Prostate gland (tissue), 2 donors: Measurements from ENCODE around the gene RCN2. TPM values are rescaled to one million over a fixed set of nuclear protein-coding genes. Genes with fewer than 3 reads are reported as not detected.

Experiments used
- DNase-seq: peaks from one replicate; pipeline ENCODE4 v3.0.0-alpha.2; 2019; ENCODE audit warnings: low spot score
- H3K27ac ChIP-seq, 2 donors: fragments of 200-600 bp; sonication (generic); 2 replicates each; pipeline ENCODE4 v1.5.1; 2017 to 2019
- H3K27me3 ChIP-seq: fragments of 200-600 bp; sonication (generic); replicated peaks from 2 replicates; pipeline ENCODE4 v1.5.1; 2019; ENCODE audit not compliant: insufficient read depth
- H3K36me3 ChIP-seq, 2 donors: fragments of 200-600 bp; sonication (generic); 1 replicate in 1 of 2; 2 replicates in 1 of 2; pipeline versions ENCODE4 v1.5.1 to v1.8.1; 2017 to 2019
- H3K4me1 ChIP-seq: fragments of 200-600 bp; sonication (generic); replicated peaks from 2 replicates; pipeline ENCODE4 v1.5.1; 2019
- H3K4me3 ChIP-seq, 2 donors: fragments of 200-600 bp; sonication (generic); 2 replicates each; pipeline ENCODE4 v1.5.1; 2017 to 2019
- H3K9me3 ChIP-seq: fragments of 200-600 bp; sonication (generic); 2 replicates; pipeline ENCODE4 v1.5.1; 2017
- POLR2A ChIP-seq: fragments of 450-650 bp; IDR thresholded peaks from one replicate; pipeline ENCODE4 v1.6.1; 2016; ENCODE audit warnings: antibody characterized with exemption, mild to moderate bottlenecking
- POLR2AphosphoS5 ChIP-seq: sonication (generic); formaldehyde crosslinking; IDR thresholded peaks from one replicate; pipeline ENCODE4 v1.6.1; 2017; ENCODE audit warnings: antibody characterized with exemption
- WGBS: methylation state at CpG from one replicate; pipeline ENCODE4 v1.1.5; 2018; 5-methylcytosine and 5-hydroxymethylcytosine counted together
- intact Hi-C: fragments of 100-400 bp; cut with DNase I; formaldehyde crosslinking; loops from one replicate; pipeline ENCODE4 v1.14.2; 2022
- total RNA-seq, 2 donors: library from RNA; depleted of rRNA; stranded (reverse); fragments of >200 nt; gene quantifications; one replicate each; pipeline ENCODE4 v1.1.0, GENCODE V29; 2016
- TF ChIP-seq, protein P1 (sequence below), 4 experiments: fragments of 200-600 bp in 2 of 4; fragments of 450-650 bp in 2 of 4; sonication (generic) in 2 of 4; IDR thresholded peaks; 1 replicate in 3 of 4; 2 replicates in 1 of 4; pipeline ENCODE4 v1.5.1; 2016 to 2019; ENCODE audit warnings: antibody characterized with exemption in 4 of 4, mild to moderate bottlenecking in 2 of 4, moderate library complexity in 2 of 4

The RCN2 gene
- total RNA-seq, 2 donors from 2014 or later, result 31.4 to 49.5 TPM

DNA sequence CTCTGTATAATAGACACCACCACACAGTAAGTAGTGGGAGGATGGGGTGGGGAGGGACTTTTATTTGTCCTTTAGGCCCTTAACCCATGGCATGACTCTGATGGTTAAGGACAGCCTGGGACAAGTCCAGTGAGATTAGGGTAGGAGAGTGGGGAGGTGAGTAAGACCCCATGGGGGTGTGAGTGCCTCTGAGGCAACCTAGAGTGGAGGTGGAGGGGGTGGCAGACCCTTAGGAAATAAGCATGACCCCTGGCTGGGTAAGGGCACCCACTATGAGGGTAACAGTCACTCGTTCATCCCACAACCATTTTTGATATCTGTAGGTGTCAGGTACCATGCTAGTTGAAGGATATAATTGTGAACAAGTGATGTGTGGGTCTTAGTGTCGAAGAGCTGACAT, 42.4 kb downstream of the RCN2 start:
- intact Hi-C loops, result no loop called here
- Histone ChIP-seq H3K27ac (no peak overlapping the region), H3K4me1 (no peaks in the 10 kb centered on the region), H3K4me3 (no peak overlapping the region), H3K9me3 (no peaks in the 10 kb centered on the region), H3K27me3 (no peaks in the 10 kb centered on the region), H3K36me3 (no peaks in the 10 kb centered on the region)
- WGBS, result 96% methylated on average over 2 of the region's 2 CpGs
- no peak for DNase-seq
- TF ChIP-seq POLR2A, result no peak
- TF ChIP-seq, protein P1, sequence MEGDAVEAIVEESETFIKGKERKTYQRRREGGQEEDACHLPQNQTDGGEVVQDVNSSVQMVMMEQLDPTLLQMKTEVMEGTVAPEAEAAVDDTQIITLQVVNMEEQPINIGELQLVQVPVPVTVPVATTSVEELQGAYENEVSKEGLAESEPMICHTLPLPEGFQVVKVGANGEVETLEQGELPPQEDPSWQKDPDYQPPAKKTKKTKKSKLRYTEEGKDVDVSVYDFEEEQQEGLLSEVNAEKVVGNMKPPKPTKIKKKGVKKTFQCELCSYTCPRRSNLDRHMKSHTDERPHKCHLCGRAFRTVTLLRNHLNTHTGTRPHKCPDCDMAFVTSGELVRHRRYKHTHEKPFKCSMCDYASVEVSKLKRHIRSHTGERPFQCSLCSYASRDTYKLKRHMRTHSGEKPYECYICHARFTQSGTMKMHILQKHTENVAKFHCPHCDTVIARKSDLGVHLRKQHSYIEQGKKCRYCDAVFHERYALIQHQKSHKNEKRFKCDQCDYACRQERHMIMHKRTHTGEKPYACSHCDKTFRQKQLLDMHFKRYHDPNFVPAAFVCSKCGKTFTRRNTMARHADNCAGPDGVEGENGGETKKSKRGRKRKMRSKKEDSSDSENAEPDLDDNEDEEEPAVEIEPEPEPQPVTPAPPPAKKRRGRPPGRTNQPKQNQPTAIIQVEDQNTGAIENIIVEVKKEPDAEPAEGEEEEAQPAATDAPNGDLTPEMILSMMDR (IDR thresholded peaks at IDR 0.05), result no peak
- no peak for TF ChIP-seq POLR2AphosphoS5

DNA sequence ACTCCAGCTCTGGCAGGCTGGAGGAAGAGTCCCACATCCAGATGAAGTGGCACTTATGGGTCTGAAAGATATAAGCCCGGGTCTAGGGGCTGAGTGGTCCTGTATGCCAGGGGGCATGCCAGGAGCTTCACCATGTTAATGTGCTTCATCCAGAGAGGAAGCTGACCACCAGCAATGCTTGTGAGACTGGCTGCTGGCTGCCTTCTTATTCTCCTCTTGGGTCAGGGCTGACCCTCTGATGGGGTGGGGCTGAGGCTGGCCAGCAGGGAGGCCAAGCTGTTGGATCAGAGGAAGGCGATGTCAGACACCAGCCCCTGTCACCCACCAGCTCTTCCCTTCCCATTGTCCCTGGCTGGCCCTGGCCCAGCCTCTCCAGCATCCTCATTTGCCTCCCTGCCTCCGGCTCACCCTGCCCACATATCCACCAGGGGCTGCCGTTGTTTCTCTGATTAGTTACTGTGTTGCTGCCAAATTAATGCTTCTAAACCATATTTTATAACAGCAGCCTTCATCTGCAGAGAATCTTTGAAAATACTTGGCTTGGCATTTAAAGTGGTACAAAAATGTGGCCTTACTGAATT, 43.0 kb downstream of the RCN2 start:
- DNase-seq, result no peak
- Histone ChIP-seq H3K9me3 (no peaks in the 10 kb centered on the region), H3K4me3 (no peak overlapping the region), H3K27me3 (no peaks in the 10 kb centered on the region), H3K4me1 (no peaks in the 10 kb centered on the region), H3K27ac (no peak overlapping the region), H3K36me3 (no peaks in the 10 kb centered on the region)
- WGBS, result 82% methylated on average over 4 of the region's 4 CpGs
- TF ChIP-seq POLR2A (no peak), POLR2AphosphoS5 (no peak)
- TF ChIP-seq, protein P1 (IDR thresholded peaks at IDR 0.05), result no peak
- intact Hi-C loops, result no loop called here

DNA sequence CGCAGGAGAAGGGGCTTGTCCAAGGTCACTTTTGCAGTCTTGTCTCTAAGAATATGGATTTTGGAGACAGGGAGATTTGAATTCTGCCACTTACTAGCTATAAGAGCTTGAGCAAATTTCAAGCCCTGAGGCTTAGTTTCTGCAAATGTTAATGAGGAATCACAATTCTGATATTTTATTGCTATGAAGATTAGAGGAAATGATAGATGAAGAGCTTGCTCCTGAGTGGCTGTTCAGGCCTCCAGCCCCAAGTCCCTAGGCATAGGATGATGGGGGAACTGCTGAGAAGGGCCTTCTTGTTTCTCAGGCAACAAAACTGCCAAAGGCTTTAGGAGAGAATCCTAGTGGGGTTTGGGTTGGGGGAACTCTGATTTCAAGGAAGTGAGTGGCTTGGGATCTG, 44.6 kb downstream of the RCN2 start:
- H3K36me3 ChIP-seq, result no peaks in the 10 kb centered on the region
- 100% methylated on average over 1 of the region's 1 CpG for WGBS
- intact Hi-C loops, result no loop called here
- TF ChIP-seq, protein P1 (IDR thresholded peaks at IDR 0.05), result no peak
- TF ChIP-seq POLR2A (no peak), POLR2AphosphoS5 (no peak)
- DNase-seq, result no peak
- H3K27me3 ChIP-seq, result no peaks in the 10 kb centered on the region
- no peaks in the 10 kb centered on the region for H3K4me1 ChIP-seq
- H3K4me3 ChIP-seq, result no peak overlapping the region
- H3K27ac ChIP-seq, result no peak overlapping the region
- no peaks in the 10 kb centered on the region for H3K9me3 ChIP-seq

DNA sequence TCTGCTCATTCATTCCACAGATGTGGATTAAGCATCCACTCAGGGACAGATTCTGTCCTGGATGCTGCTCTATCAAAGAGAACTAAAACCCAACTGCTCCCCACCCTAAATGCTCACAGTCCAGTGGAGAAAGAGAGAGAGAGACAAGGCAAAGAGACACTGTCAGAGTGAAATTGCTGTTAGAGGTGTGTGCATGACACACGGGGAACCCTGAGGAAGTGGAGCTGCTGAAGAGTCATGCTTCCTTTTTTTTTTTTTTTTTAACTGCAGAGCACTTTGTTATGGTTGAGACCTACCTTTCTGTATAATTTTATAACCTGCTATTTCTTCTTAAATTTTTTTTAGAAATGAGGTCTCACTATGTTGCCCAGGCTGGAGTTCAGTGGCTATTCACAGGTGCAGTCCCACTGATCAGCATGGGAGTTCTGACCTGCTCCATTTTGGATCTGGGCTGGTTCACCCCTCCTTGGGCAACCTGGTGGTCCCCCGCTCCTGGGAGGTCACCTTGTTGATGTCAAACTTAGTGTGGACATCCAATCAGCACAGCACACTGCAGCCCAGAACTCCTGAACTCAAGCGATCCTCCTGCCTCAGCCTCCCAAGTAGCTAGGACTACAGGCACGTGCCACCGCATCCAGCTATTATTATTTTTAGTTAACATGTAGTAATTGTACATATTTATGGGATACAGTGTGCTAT, 45.2 kb downstream of the RCN2 start:
- H3K9me3 ChIP-seq, result no peaks in the 10 kb centered on the region
- H3K36me3 ChIP-seq, result no peaks in the 10 kb centered on the region
- WGBS, result 94% methylated on average over 5 of the region's 5 CpGs
- no peak overlapping the region for H3K4me3 ChIP-seq
- DNase-seq, result no peak
- TF ChIP-seq, protein P1 (IDR thresholded peaks at IDR 0.05), result no peak
- TF ChIP-seq POLR2A, result no peak
- no peak for TF ChIP-seq POLR2AphosphoS5
- no peaks in the 10 kb centered on the region for H3K4me1 ChIP-seq
- intact Hi-C loops, result no loop called here
- H3K27me3 ChIP-seq, result no peaks in the 10 kb centered on the region
- H3K27ac ChIP-seq, result no peak overlapping the region
